Measurements from ENCODE around the gene PDZD2.

Gene PDZD2

GRCh38 chr5:31941151-31941755, 302.3 kb downstream of the PDZD2 start:
- Histone ChIP-seq H3K27me3 (ENCODE audit: insufficient read depth, low read length) (no peaks in the 10 kb centered on the region), H3K14ac (ENCODE audit: low read length) (no peak overlapping the region), H3K27ac (ENCODE audit: low read depth, low read length) (no peak overlapping the region), H2BK12ac (ENCODE audit: low read length) (no peak overlapping the region), H3K79me1 (ENCODE audit: low read length) (peaks cover 11% of the 10 kb centered on the region), H3K18ac (ENCODE audit: low read length) (no peak overlapping the region), H3K4me3 (ENCODE audit: low read depth, low read length) (no peak overlapping the region), H3K4me1 (ENCODE audit: control insufficient read depth in 1 of 2, insufficient read depth in 2 of 2, low read length in 2 of 2) (peaks cover 12 to 15% of the 10 kb centered on the region in 2 experiments), H2AK5ac (ENCODE audit: low read length) (no peak overlapping the region), H2AFZ (ENCODE audit: insufficient read depth, low read length, poor library complexity) (no peak overlapping the region), H3K36me3 (ENCODE audit: control insufficient read depth in 1 of 2, insufficient read depth in 2 of 2, low read length in 2 of 2) (no peaks in the 10 kb centered on the region), H3K9ac (ENCODE audit: low read length) (no peak overlapping the region), H2BK5ac (ENCODE audit: low read depth, low read length, poor library complexity) (no peak overlapping the region), H4K12ac (ENCODE audit: low read depth, low read length) (no peak overlapping the region), H3K23ac (ENCODE audit: low read length) (no peak overlapping the region), H3K4me2 (ENCODE audit: low read length) (no peak overlapping the region), H3K9me3 (ENCODE audit: insufficient read depth, low read depth, low read length) (peaks cover 2% of the 10 kb centered on the region), H4K8ac (ENCODE audit: low read depth, low read length) (no peak overlapping the region), H4K91ac (ENCODE audit: low read depth, low read length) (no peak overlapping the region), H3K4ac (ENCODE audit: low read depth, low read length) (no peak overlapping the region), H3K79me2 (ENCODE audit: control insufficient read depth, insufficient read depth, low read length, poor library complexity) (no peaks in the 10 kb centered on the region), H2BK120ac (ENCODE audit: insufficient read depth, low read length, poor library complexity) (no peak overlapping the region)
- WGBS (ENCODE audit: extremely low coverage, insufficient coverage, insufficient read length), result no CpG with 5 or more reads among the region's 4 CpGs
- DNase-seq, result no peak

GRCh38 chr5:31942546-31942945, 303.6 kb downstream of the PDZD2 start:
- Histone ChIP-seq H3K79me1 (ENCODE audit: low read length) (peaks cover 4% of the 10 kb centered on the region), H3K27me3 (ENCODE audit: insufficient read depth, low read length) (no peaks in the 10 kb centered on the region), H3K4me1 (ENCODE audit: control insufficient read depth in 1 of 2, insufficient read depth in 2 of 2, low read length in 2 of 2) (peaks cover 10% of the 10 kb centered on the region in 2 experiments), H3K9ac (ENCODE audit: low read length) (no peak overlapping the region), H3K9me3 (ENCODE audit: insufficient read depth, low read depth, low read length) (peaks cover 2% of the 10 kb centered on the region), H2BK5ac (ENCODE audit: low read depth, low read length, poor library complexity) (no peak overlapping the region), H3K27ac (ENCODE audit: low read depth, low read length) (no peak overlapping the region), H3K36me3 (ENCODE audit: control insufficient read depth in 1 of 2, insufficient read depth in 2 of 2, low read length in 2 of 2) (no peaks in the 10 kb centered on the region), H2BK12ac (ENCODE audit: low read length) (no peak overlapping the region), H2AK5ac (ENCODE audit: low read length) (no peak overlapping the region), H2BK120ac (ENCODE audit: insufficient read depth, low read length, poor library complexity) (no peak overlapping the region), H3K4me3 (ENCODE audit: low read depth, low read length) (no peak overlapping the region), H3K18ac (ENCODE audit: low read length) (no peak overlapping the region), H2AFZ (ENCODE audit: insufficient read depth, low read length, poor library complexity) (no peak overlapping the region), H4K91ac (ENCODE audit: low read depth, low read length) (no peak overlapping the region), H3K79me2 (ENCODE audit: control insufficient read depth, insufficient read depth, low read length, poor library complexity) (no peaks in the 10 kb centered on the region), H3K4ac (ENCODE audit: low read depth, low read length) (no peak overlapping the region), H4K12ac (ENCODE audit: low read depth, low read length) (no peak overlapping the region), H3K4me2 (ENCODE audit: low read length) (no peak overlapping the region), H3K23ac (ENCODE audit: low read length) (no peak overlapping the region), H3K14ac (ENCODE audit: low read length) (no peak overlapping the region), H4K8ac (ENCODE audit: low read depth, low read length) (no peak overlapping the region)
- WGBS (ENCODE audit: extremely low coverage, insufficient coverage, insufficient read length), result no CpG with 5 or more reads among the region's 11 CpGs
- DNase-seq, result no peak

- Histone ChIP-seq H3K27me3 (ENCODE audit: insufficient read depth, low read length) (no peaks in the 10 kb centered on the region), H4K12ac (ENCODE audit: low read depth, low read length) (no peak overlapping the region), H3K14ac (ENCODE audit: low read length) (no peak overlapping the region), H2AFZ (ENCODE audit: insufficient read depth, low read length, poor library complexity) (no peak overlapping the region), H3K9me3 (ENCODE audit: insufficient read depth, low read depth, low read length) (peaks cover 2% of the 10 kb centered on the region), H3K23ac (ENCODE audit: low read length) (no peak overlapping the region), H2AK5ac (ENCODE audit: low read length) (no peak overlapping the region), H4K91ac (ENCODE audit: low read depth, low read length) (no peak overlapping the region), H2BK120ac (ENCODE audit: insufficient read depth, low read length, poor library complexity) (no peak overlapping the region), H2BK12ac (ENCODE audit: low read length) (no peak overlapping the region), H3K79me2 (ENCODE audit: control insufficient read depth, insufficient read depth, low read length, poor library complexity) (no peaks in the 10 kb centered on the region), H3K18ac (ENCODE audit: low read length) (no peak overlapping the region), H2BK5ac (ENCODE audit: low read depth, low read length, poor library complexity) (no peak overlapping the region), H3K4me3 (ENCODE audit: low read depth, low read length) (no peak overlapping the region), H3K4ac (ENCODE audit: low read depth, low read length) (no peak overlapping the region), H3K27ac (ENCODE audit: low read depth, low read length) (no peak overlapping the region), H3K9ac (ENCODE audit: low read length) (no peak overlapping the region), H3K36me3 (ENCODE audit: control insufficient read depth in 1 of 2, insufficient read depth in 2 of 2, low read length in 2 of 2) (no peaks in the 10 kb centered on the region), H3K79me1 (ENCODE audit: low read length) (peaks cover 2% of the 10 kb centered on the region), H4K8ac (ENCODE audit: low read depth, low read length) (no peak overlapping the region), H3K4me2 (ENCODE audit: low read length) (no peak overlapping the region), H3K4me1 (ENCODE audit: control insufficient read depth in 1 of 2, insufficient read depth in 2 of 2, low read length in 2 of 2) (peaks cover 3% of the 10 kb centered on the region in 2 experiments)
- WGBS (ENCODE audit: extremely low coverage, insufficient coverage, insufficient read length), result no CpG with 5 or more reads among the region's 13 CpGs
- DNase-seq, result peak; percentile 47 to 54
Observed at GRCh38 chr5:31944684-31945445, 305.9 kb downstream of the PDZD2 start.

- Histone ChIP-seq H2BK12ac (ENCODE audit: low read length) (no peak overlapping the region), H3K36me3 (ENCODE audit: control insufficient read depth in 1 of 2, insufficient read depth in 2 of 2, low read length in 2 of 2) (no peaks in the 10 kb centered on the region), H3K4ac (ENCODE audit: low read depth, low read length) (no peak overlapping the region), H3K18ac (ENCODE audit: low read length) (no peak overlapping the region), H3K4me1 (ENCODE audit: control insufficient read depth in 1 of 2, insufficient read depth in 2 of 2, low read length in 2 of 2) (peaks cover 3% of the 10 kb centered on the region in 2 experiments), H3K79me1 (ENCODE audit: low read length) (peaks cover 2% of the 10 kb centered on the region), H2BK5ac (ENCODE audit: low read depth, low read length, poor library complexity) (no peak overlapping the region), H3K9ac (ENCODE audit: low read length) (no peak overlapping the region), H4K8ac (ENCODE audit: low read depth, low read length) (no peak overlapping the region), H2AK5ac (ENCODE audit: low read length) (no peak overlapping the region), H3K23ac (ENCODE audit: low read length) (no peak overlapping the region), H2AFZ (ENCODE audit: insufficient read depth, low read length, poor library complexity) (no peak overlapping the region), H3K9me3 (ENCODE audit: insufficient read depth, low read depth, low read length) (peaks cover 2% of the 10 kb centered on the region), H3K4me3 (ENCODE audit: low read depth, low read length) (no peak overlapping the region), H3K27ac (ENCODE audit: low read depth, low read length) (no peak overlapping the region), H2BK120ac (ENCODE audit: insufficient read depth, low read length, poor library complexity) (no peak overlapping the region), H3K79me2 (ENCODE audit: control insufficient read depth, insufficient read depth, low read length, poor library complexity) (no peaks in the 10 kb centered on the region), H3K14ac (ENCODE audit: low read length) (no peak overlapping the region), H4K91ac (ENCODE audit: low read depth, low read length) (no peak overlapping the region), H3K27me3 (ENCODE audit: insufficient read depth, low read length) (no peaks in the 10 kb centered on the region), H4K12ac (ENCODE audit: low read depth, low read length) (no peak overlapping the region), H3K4me2 (ENCODE audit: low read length) (no peak overlapping the region)
- no peak for DNase-seq
- no CpG with 5 or more reads among the region's 5 CpGs for WGBS (ENCODE audit: extremely low coverage, insufficient coverage, insufficient read length)
Observed at GRCh38 chr5:31948006-31948405, 309.1 kb downstream of the PDZD2 start.
